Stimulated activated CD8-positive, alpha-beta memory T cell treated with anti-CD3 and anti-CD28 coated beads, Interleukin-12 subunit alpha, Interleukin-12 subunit beta, amount 100 ng/mL, for 24 hours (primary cell): ENCODE data around the gene TEX2.

Experiments used
- DNase-seq: peaks from one replicate; pipeline ENCODE4 v3.0.0-alpha.2; 2020; ENCODE audit errors: extremely low read depth

TEX2 gene

DNA sequence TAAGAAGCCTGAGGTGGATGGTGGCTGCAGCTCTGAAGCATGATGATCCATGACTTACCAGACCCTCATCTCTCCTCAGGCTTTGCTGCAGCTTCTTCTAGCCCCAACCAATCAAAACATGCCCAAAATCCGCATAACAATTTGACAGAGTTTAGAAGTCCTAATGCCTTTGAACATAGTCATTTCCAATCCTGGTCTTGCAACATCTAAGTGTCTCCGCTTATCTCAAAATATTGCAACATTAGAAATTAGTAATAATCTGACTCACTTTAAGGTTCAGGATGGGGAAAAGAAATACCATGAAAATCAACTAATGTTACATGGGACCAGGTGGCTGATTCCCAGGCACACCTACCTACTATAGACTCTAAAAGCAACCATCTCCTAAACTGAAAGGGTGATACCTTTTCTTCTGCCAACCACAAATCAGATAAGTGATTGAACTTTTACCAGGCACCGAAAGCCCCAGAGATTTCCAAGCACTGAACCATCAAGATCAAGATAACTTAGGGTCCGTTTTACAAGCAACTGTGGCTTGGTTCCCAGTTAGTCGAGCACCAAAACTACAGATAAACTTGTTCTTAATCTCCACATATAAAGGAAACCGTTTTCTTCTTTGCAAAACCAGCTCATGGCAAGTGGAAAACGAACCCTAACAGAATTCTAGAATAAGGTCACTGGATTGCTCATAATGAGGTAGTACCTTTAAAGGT is 147.1 kb downstream of the TEX2 start:
- no peak for DNase-seq

DNA sequence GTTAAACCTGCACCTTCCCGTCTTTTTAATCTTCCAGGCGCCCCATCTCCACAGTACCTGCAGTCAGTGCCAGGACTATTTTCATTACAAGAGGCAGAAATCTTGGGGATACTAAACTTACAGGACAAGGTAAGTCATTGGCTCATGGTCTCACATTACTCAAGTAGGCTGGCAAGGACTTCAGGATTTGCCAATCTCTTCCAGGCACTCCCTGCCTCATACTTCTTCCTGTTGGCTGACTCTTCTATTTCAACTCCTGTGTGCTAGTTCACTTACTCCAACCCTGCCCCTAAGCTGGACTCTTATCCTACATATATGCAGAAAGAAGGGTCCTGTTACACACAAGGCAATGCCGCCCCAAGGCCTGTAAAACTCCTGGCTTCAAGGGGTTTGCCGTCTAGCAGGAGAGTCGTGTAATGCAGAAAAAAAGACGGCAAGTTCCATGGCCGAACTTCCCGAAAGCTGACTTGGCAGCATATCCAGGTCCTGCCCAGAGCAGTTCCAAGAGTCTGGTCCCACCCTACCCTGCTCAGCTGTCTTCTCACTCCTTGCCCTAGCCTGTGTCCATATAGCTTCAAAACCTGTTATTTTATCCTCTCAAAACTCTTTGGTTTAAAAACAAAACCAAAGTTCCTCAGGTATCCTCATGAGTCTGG is 147.9 kb downstream of the TEX2 start:
- DNase-seq, result no peak

- DNase-seq, result no peak
Measured at GRCh38 chr17:64113006-64113405, 150.1 kb downstream of the TEX2 start.

GRCh38 chr17:64111831-64112230 is 151.2 kb downstream of the TEX2 start:
- DNase-seq, result no peak

GRCh38 chr17:64110379-64111152 is 152.5 kb downstream of the TEX2 start:
- DNase-seq, result no peak

DNA sequence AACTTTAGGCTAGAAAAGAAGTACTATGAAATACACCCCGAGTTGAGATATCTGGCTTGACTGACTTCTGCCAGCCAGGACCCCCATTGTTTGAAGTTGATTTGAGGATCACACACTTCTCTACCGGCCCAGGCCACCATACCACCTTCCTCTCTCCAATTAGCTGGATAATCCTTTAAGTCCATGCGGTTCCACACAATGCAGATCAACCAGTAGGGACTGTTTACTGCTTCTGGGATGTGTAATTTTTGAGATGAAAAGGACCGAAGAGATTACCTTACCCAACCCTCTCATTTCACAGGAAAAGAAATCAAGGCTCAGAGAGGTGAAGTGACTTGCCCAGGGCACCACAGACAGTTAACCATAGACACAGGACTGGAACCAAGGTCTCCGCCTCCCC is 153.7 kb downstream of the TEX2 start:
- no peak for DNase-seq

- DNase-seq, result no peak
Measured at GRCh38 chr17:64107500-64108236, 155.4 kb downstream of the TEX2 start.

- DNase-seq, result no peak
Measured at GRCh38 chr17:64106918-64107317, 156.1 kb downstream of the TEX2 start.

DNA sequence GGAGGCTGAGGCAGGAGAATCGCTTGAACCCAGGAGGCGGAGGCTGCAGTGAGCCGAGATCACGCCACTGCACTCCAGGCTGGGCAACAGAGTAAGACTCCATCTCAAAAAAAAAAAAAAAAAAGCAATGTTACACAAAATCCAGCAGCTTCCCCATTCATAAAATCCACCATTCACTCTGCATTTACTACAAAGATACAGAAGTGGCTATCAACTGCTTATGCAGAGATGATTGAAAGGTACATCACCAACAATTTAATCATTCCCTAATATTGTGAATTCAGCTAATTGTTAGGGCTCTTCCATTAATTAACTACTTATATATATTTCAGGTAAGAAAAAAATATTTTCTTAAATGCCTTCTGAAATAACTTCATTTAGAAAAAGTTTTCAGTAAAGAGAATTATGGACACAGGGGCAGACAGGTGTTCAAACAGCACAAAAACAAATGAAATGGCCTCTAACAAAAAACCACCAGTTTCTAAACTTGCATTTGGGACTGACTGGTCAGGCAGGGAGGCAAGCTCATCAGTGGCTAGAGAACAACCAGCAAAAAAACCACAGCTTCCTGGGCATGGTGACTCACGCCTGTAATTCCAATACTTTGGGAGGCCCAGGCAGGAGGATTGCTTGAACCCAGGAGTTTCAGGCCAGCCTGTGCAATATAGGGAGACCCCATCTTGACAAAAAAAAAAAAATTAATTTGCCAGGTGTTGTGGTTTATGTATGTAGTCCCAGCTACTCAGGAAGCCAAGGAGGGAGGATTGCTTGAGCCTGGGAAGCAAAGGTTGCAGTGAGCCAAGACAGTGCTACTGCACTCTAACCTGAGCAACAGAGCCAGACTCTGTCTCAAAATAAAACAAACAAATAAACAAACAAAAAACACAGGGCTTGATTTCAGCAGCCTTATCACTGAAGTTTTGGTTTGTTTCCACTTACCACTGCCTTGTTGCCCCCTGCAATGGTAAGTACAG is 159.4 kb downstream of the TEX2 start:
- no peak for DNase-seq

- DNase-seq, result no peak
Measured at GRCh38 chr17:64102627-64103390, 160.3 kb downstream of the TEX2 start.

GRCh38 chr17:64099543-64099942 is 163.5 kb downstream of the TEX2 start:
- no peak for DNase-seq
